ENCODE measurements around the gene CHURC1.

DNA sequence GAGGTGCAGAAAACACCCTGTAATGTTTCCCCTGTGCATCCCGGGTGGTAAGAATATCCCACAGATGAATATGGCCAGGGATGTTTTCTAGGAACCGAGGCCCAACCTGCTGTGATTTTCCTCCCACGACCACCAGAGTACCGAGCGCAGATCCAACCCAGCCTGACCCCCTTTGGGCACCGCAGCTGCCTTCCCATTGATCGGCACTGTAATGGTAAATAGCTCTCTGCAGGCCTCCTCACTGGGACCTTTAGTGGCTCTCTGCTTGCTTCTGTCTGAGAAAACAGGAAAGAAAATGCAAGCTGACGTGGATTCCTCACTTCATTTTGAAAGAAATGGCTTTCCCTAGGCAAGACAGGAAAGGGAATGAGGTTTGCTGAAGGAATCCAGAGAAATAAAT is 60.3 kb downstream of the CHURC1 start:
- TF ChIP-seq ZIC2 (tag by site-specific recombination; IDR thresholded peaks at IDR 0.05), result no peak
- no peak for TF ChIP-seq ZNF341 (tag by site-specific recombination; IDR thresholded peaks at IDR 0.05; ENCODE audit: low read depth)
- no peak for TF ChIP-seq ZSCAN30 (tag by site-specific recombination; IDR thresholded peaks at IDR 0.05)
- TF ChIP-seq HOXC10 (CRISPR knock-in tag; IDR thresholded peaks at IDR 0.05), result no peak
- TF ChIP-seq, protein P1, sequence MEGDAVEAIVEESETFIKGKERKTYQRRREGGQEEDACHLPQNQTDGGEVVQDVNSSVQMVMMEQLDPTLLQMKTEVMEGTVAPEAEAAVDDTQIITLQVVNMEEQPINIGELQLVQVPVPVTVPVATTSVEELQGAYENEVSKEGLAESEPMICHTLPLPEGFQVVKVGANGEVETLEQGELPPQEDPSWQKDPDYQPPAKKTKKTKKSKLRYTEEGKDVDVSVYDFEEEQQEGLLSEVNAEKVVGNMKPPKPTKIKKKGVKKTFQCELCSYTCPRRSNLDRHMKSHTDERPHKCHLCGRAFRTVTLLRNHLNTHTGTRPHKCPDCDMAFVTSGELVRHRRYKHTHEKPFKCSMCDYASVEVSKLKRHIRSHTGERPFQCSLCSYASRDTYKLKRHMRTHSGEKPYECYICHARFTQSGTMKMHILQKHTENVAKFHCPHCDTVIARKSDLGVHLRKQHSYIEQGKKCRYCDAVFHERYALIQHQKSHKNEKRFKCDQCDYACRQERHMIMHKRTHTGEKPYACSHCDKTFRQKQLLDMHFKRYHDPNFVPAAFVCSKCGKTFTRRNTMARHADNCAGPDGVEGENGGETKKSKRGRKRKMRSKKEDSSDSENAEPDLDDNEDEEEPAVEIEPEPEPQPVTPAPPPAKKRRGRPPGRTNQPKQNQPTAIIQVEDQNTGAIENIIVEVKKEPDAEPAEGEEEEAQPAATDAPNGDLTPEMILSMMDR (tag by site-specific recombination; IDR thresholded peaks at IDR 0.05), result no peak
- no peak for TF ChIP-seq YY1 (tag by site-specific recombination; IDR thresholded peaks at IDR 0.05)

All from HEK293 (cell line).